CD14-positive monocyte (primary cell): ENCODE data around the gene GINS2. TPM values are rescaled to one million over a fixed set of nuclear protein-coding genes. Genes with fewer than 3 reads are reported as not detected.

Experiments
- DNase-seq, 3 donors: peaks; one replicate each; pipeline ENCODE4 v3.0.0-alpha.2; 2011 to 2022
- H2AFZ ChIP-seq: 2 replicates; pipeline ENCODE4 v1.6.0; 2012; ENCODE audit warnings: mild to moderate bottlenecking, low read depth, low read length, inconsistent platforms; ENCODE audit not compliant: insufficient read depth, poor library complexity, severe bottlenecking
- H3K27ac ChIP-seq, 2 donors: 1 replicate in 1 of 2; 2 replicates in 1 of 2; pipeline ENCODE4 v1.5.1; 2012 to 2013; ENCODE audit warnings: low read length in 2 of 2, control low read depth in 1 of 2, inconsistent platforms in 1 of 2, low read depth in 1 of 2, mild to moderate bottlenecking in 1 of 2
- H3K27me3 ChIP-seq, 2 donors: one replicate each; pipeline versions ENCODE4 v1.6.0 to v1.6.1; 2011 to 2013; ENCODE audit warnings: low read length in 2 of 2; ENCODE audit not compliant: control insufficient read depth in 2 of 2, insufficient read depth in 2 of 2
- H3K36me3 ChIP-seq, 2 donors: replicated peaks in 1 of 2; 1 replicate in 1 of 2; 2 replicates in 1 of 2; pipeline versions ENCODE4 v1.5.1 to v1.6.1; 2012 to 2013; ENCODE audit warnings: low read length in 2 of 2, control low read depth in 1 of 2, inconsistent platforms in 1 of 2, mild to moderate bottlenecking in 1 of 2; ENCODE audit not compliant: insufficient read depth in 2 of 2, control insufficient read depth in 1 of 2
- H3K4me1 ChIP-seq, 2 donors: 1 replicate in 1 of 2; 2 replicates in 1 of 2; pipeline versions ENCODE4 v1.5.1 to v1.6.1; 2012 to 2013; ENCODE audit warnings: low read length in 2 of 2, control low read depth in 1 of 2, inconsistent platforms in 1 of 2, mild to moderate bottlenecking in 1 of 2, moderate library complexity in 1 of 2; ENCODE audit not compliant: insufficient read depth in 2 of 2, control insufficient read depth in 1 of 2
- H3K4me2 ChIP-seq: replicated peaks from 2 replicates; pipeline ENCODE3; 2012; ENCODE audit warnings: low read length, moderate library complexity, mild to moderate bottlenecking; ENCODE audit not compliant: poor library complexity, severe bottlenecking; ENCODE audit errors: extremely low read depth
- H3K4me3 ChIP-seq, 3 experiments: fragments of 200-600 bp in 1 of 3; sonication (generic) in 1 of 3; replicated peaks in 1 of 3; 1 replicate in 2 of 3; 2 replicates in 1 of 3; pipeline ENCODE4 v1.5.1; 2011 to 2013; ENCODE audit warnings: low read length in 3 of 3, mild to moderate bottlenecking in 3 of 3, control low read depth in 2 of 3, low read depth in 2 of 3, inconsistent platforms in 1 of 3, moderate library complexity in 1 of 3
- H3K79me2 ChIP-seq: 2 replicates; pipeline ENCODE4 v1.6.0; 2012; ENCODE audit warnings: mild to moderate bottlenecking, control low read depth, inconsistent platforms, low read length, moderate library complexity; ENCODE audit not compliant: insufficient read depth
- H3K9ac ChIP-seq: 2 replicates; pipeline ENCODE4 v1.6.0; 2017; ENCODE audit warnings: low read length, mild to moderate bottlenecking; ENCODE audit not compliant: insufficient read depth, poor library complexity, severe bottlenecking
- H3K9me3 ChIP-seq, 2 donors: replicated peaks in 1 of 2; 1 replicate in 1 of 2; 2 replicates in 1 of 2; pipeline versions ENCODE4 v1.5.1 to v1.6.1; 2012 to 2013; ENCODE audit warnings: low read length in 2 of 2, control low read depth in 1 of 2; ENCODE audit not compliant: control insufficient read depth in 1 of 2, insufficient read depth in 1 of 2
- H4K20me1 ChIP-seq: 2 replicates; pipeline ENCODE4 v1.6.0; 2012; ENCODE audit warnings: mild to moderate bottlenecking, low read length, control low read depth, moderate library complexity; ENCODE audit not compliant: insufficient read depth
- H3K27ac Mint-ChIP-seq, 7 donors: one replicate each; pipeline ENCODE4 v1.8.0; 2020; ENCODE audit warnings: mild to moderate bottlenecking in 7 of 7, mixed read lengths in 7 of 7, moderate library complexity in 6 of 7, inconsistent platforms in 2 of 7
- H3K27me3 Mint-ChIP-seq, 3 donors: one replicate each; pipeline ENCODE4 v1.8.0; 2021 to 2022; ENCODE audit warnings: low read depth in 3 of 3, mild to moderate bottlenecking in 3 of 3, mixed read lengths in 3 of 3, moderate library complexity in 3 of 3, inconsistent platforms in 1 of 3
- H3K36me3 Mint-ChIP-seq, 2 donors: one replicate each; pipeline ENCODE4 v1.8.0; 2020; ENCODE audit warnings: mixed read lengths in 2 of 2, inconsistent platforms in 1 of 2, mild to moderate bottlenecking in 1 of 2
- H3K4me1 Mint-ChIP-seq: one replicate; pipeline ENCODE4 v1.8.0; 2020; ENCODE audit warnings: mild to moderate bottlenecking, mixed read lengths
- H3K4me3 Mint-ChIP-seq, 2 donors: one replicate each; pipeline ENCODE4 v1.8.0; 2020; ENCODE audit warnings: mild to moderate bottlenecking in 2 of 2, mixed read lengths in 2 of 2, moderate library complexity in 1 of 2
- H3K9me3 Mint-ChIP-seq, 7 donors: one replicate each; pipeline ENCODE4 v1.8.0; 2020 to 2022; ENCODE audit warnings: mixed read lengths in 7 of 7, mild to moderate bottlenecking in 6 of 7, moderate library complexity in 6 of 7, inconsistent platforms in 2 of 7
- WGBS: methylation state at CpG from one replicate; pipeline ENCODE4 v1.1.5; 2013; ENCODE audit warnings: missing lambda C conversion rate; ENCODE audit not compliant: insufficient coverage; 5-methylcytosine and 5-hydroxymethylcytosine counted together
- intact Hi-C, 2 donors: fragments of 100-400 bp; cut with micrococcal nuclease; formaldehyde crosslinking; loops; one replicate each; pipeline versions ENCODE4 v1.15.0 to v1.15.1; 2023
- polyA plus RNA-seq, 3 donors: library from polyadenylated mRNA; depleted of rRNA in 1 of 3; unstranded in 2 of 3; stranded (reverse) in 1 of 3; fragments of 300-500 nt in 2 of 3; fragments of >200 nt in 1 of 3; fragmentation: Illumina TruSeq in 2 of 3; gene quantifications; 1 replicate in 2 of 3; 2 replicates in 1 of 3; pipeline ENCODE4 v1.2.3, GENCODE V29; 2012 to 2021
- TF ChIP-seq, protein P1 (sequence below): fragments of 200-600 bp; IDR thresholded peaks from one replicate; pipeline ENCODE4 v1.8.0; 2022; ENCODE audit warnings: antibody characterized with exemption, mild to moderate bottlenecking

Gene GINS2
- polyA plus RNA-seq, 3 donors: 0.13 to 0.28 TPM; not detected in 1

DNA sequence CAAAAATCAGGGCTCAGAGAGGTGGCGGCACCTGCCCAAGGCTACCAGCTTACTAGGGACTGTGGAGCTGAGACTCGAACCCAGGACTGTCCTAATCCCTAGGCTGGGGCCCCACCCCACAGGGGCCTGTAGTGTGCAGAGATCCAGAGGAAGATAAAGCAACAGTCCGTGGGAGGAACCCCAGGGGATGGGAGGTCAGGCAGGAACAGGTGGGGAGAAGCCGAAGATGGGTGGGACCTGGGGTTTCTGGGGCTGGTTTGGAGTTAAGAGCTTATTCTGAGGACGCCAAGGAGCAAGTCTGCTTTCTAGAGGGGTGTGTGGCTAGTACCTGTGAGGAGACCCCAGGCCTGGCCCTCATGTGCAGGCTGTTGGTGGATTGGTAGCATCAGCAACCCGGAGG is 47.2 kb upstream of the GINS2 start:
- Mint-ChIP-seq H3K27me3 (peaks cover 0 to 6% (median 0%) of the 10 kb centered on the region in 3 donors), H3K4me1 (peaks cover 61% of the 10 kb centered on the region), H3K9me3 (peaks cover 0 to 2% (median 0%) of the 10 kb centered on the region in 7 donors), H3K27ac (peak overlapping the region in 1 of 7 donors; percentile 18), H3K36me3 (peaks cover 6 to 12% of the 10 kb centered on the region in 2 donors), H3K4me3 (peak overlapping the region; percentile 64 to 75)
- Histone ChIP-seq H3K4me2 (peak overlapping the region; percentile 82), H3K4me1 (peaks cover 63 to 65% of the 10 kb centered on the region in 2 donors), H3K9me3 (no peaks in the 10 kb centered on the region), H3K4me3 (peak overlapping the region in 1 of 3 experiments; percentile 72), H2AFZ (peak overlapping the region; percentile 84), H3K27ac (no peak overlapping the region), H3K36me3 (no peaks in the 10 kb centered on the region), H3K27me3 (no peaks in the 10 kb centered on the region), H3K9ac (no peak overlapping the region), H3K79me2 (peaks cover 31% of the 10 kb centered on the region), H4K20me1 (no peaks in the 10 kb centered on the region)
- WGBS: 59% methylated on average over 3 of the region's 6 CpGs
- TF ChIP-seq, protein P1, sequence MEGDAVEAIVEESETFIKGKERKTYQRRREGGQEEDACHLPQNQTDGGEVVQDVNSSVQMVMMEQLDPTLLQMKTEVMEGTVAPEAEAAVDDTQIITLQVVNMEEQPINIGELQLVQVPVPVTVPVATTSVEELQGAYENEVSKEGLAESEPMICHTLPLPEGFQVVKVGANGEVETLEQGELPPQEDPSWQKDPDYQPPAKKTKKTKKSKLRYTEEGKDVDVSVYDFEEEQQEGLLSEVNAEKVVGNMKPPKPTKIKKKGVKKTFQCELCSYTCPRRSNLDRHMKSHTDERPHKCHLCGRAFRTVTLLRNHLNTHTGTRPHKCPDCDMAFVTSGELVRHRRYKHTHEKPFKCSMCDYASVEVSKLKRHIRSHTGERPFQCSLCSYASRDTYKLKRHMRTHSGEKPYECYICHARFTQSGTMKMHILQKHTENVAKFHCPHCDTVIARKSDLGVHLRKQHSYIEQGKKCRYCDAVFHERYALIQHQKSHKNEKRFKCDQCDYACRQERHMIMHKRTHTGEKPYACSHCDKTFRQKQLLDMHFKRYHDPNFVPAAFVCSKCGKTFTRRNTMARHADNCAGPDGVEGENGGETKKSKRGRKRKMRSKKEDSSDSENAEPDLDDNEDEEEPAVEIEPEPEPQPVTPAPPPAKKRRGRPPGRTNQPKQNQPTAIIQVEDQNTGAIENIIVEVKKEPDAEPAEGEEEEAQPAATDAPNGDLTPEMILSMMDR: no peak
- intact Hi-C loops: loop anchor here in 1 of 2 donors (10.0 kb wide), 1 partner anchor 179 kb away; no protein-coding TSS in a partner anchor
- no peak for DNase-seq

DNA sequence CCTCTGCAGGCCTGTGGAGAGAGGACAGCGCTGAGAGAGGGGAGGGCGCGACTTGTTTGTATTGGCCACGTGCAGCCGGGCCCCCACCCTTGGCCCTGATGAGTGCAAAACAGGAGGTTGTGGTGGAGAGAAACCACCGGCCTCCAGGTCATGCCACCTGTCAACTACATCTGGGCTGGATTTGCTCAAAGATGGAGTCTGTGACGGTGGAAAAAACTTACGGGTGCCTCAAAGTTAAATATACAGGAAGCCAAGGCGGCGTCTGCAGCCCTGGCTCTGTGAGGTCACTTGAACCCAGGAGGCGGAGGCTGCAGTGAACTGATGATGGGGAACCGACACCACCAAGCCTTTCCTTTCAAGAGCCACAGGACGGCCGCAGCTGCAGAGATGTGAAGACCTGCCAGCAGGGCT is 46.5 kb upstream of the GINS2 start:
- peaks cover 38% of the 10 kb centered on the region for H3K79me2 ChIP-seq
- peaks cover 68% of the 10 kb centered on the region for H3K4me1 Mint-ChIP-seq
- DNase-seq: peak; percentile 36 to 43 (median 38)
- TF ChIP-seq, protein P1: no peak
- H3K4me1 ChIP-seq: peaks cover 70 to 72% of the 10 kb centered on the region in 2 donors
- peak overlapping the region; percentile 79 to 83 for H3K27ac ChIP-seq
- peak overlapping the region; percentile 28 for H3K9ac ChIP-seq
- peak overlapping the region; percentile 84 for H2AFZ ChIP-seq
- H3K4me2 ChIP-seq: peak overlapping the region; percentile 82
- H3K9me3 Mint-ChIP-seq: peaks cover 0 to 2% (median 0%) of the 10 kb centered on the region in 7 donors
- H3K4me3 Mint-ChIP-seq: peak overlapping the region; percentile 64 to 75
- peaks cover 0 to 6% (median 0%) of the 10 kb centered on the region in 3 donors for H3K27me3 Mint-ChIP-seq
- H3K27me3 ChIP-seq: no peaks in the 10 kb centered on the region
- H3K4me3 ChIP-seq: peak overlapping the region; percentile 7 to 72 (median 17)
- no peaks in the 10 kb centered on the region for H4K20me1 ChIP-seq
- H3K27ac Mint-ChIP-seq: peak overlapping the region in 3 of 7 donors; percentile 42 to 76 (median 73)
- intact Hi-C loops: loop anchor here in 1 of 2 donors (10.0 kb wide), 1 partner anchor 180 kb away; no protein-coding TSS in a partner anchor
- no peaks in the 10 kb centered on the region for H3K9me3 ChIP-seq
- 1% methylated on average over 11 of the region's 14 CpGs for WGBS
- H3K36me3 ChIP-seq: no peaks in the 10 kb centered on the region
- peaks cover 2 to 6% of the 10 kb centered on the region in 2 donors for H3K36me3 Mint-ChIP-seq
